Subcutaneous adipose tissue (tissue), 4 donors: ENCODE results near the gene GNL2. TPM values are rescaled to one million over a fixed set of nuclear protein-coding genes. Genes with fewer than 3 reads are reported as not detected.

Experiments
- CTCF ChIP-seq: fragments of 450-650 bp; IDR thresholded peaks from one replicate; pipeline ENCODE4 v1.5.1; 2016; ENCODE audit warnings: low read depth, mild to moderate bottlenecking, control low read depth, antibody characterized with exemption, moderate library complexity
- total RNA-seq, 4 donors: library from RNA; depleted of rRNA; stranded (reverse); fragments of >200 nt; gene quantifications; one replicate each; pipeline ENCODE4 v1.1.0, GENCODE V29; 2016

GNL2 gene
- total RNA-seq, 4 donors from 2014 or later, result 24.7 to 63.9 (median 36.9) TPM

DNA sequence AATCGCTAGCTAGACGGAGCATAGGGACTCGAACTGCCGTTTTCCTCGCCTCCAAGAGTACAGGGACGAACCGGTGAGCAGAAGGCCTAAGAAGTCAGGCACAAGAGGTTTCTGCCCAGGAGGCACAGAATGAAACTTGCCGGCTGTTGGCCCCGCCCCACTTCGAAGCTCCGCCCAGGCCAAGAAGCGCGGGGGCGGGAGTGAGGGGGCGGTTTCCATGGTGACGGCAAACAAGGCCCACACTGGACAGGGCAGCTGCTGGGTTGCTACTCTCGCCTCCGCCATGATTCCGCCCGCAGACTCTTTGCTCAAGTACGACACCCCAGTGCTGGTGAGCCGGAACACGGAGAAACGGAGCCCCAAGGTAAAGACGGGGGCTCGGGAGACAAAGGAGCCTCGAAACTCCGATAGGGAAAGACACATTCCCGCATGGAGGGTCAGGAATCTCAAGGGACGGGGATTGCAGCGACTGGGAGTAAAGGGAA lies 39.0 kb downstream of the GNL2 start, which contains the start of gene DNALI1:
Gene DNALI1 (plus strand): TSS at position 229 of the 485 bp plus-strand sequence. CDS start 55 bp downstream, at position 284.
- TF ChIP-seq CTCF, result no peak

DNA sequence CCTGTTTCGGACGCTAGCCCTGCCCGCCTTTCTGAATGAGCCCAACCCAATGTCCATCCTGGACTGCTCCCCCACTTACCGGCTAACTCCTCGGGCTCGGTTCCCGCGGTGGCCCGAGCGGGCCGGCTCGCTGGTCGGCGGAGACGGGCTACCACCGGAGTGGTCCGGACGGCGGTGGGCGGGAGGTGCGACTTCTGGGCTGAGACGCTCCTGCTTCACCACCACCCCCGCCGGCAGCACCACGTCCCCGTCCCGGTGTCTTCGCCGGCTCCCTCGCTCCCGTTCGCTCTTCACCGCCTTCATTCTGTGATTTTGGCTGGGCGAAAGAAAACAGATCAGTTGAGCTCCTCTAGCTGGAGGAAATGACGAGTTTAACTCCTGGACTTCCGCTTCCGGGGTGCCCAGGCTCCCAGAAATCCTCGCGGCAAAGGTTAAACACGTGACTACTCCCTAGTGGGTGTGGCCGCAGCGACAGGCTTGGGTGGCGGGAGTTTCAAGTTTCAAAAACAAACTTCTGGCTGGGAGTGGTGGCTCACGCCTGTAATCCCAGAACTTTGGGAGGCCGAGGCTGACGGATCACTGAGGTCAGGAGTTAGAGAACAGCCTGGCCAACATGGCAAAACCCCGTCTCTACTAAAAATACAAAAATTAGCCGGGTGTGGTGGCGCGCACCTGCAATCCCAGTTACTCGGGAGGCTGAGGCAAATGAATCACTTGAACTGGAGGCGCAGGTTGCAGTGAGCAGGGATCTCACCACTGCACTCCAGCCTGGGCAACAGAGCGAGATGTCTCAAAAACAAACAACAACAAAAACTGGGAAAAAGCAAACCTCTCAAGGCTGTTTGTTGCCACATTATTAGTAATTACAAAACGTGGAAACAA lies 41.6 kb downstream of the GNL2 start, which contains the start of gene SNIP1:
Gene SNIP1 (minus strand): TSS at position 367 of the 882 bp plus-strand sequence. CDS start 64 bp downstream, at position 303.
- TF ChIP-seq CTCF, result no peak

DNA sequence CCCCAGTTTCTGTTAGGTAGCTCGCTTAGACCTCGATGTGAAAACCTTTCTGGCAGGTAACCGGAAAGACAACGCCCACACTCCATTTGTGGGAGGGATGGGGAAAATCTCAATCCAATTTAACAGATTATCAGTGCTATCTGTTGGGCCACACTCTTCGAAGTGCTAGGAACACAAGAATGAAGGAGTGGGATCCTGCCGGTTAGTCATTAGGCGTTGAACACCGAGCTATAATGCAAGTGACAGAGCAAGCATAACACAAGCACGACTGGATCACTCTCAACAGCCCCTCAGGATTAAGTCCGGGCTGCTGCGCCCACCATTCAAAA lies 42.2 kb downstream of the GNL2 start:
- TF ChIP-seq CTCF, result no peak

- no peak for TF ChIP-seq CTCF
Measured at GRCh38 chr1:37549341-37549740, 46.4 kb downstream of the GNL2 start.

GRCh38 chr1:37545019-37545418 lies 50.7 kb downstream of the GNL2 start:
- TF ChIP-seq CTCF, result no peak

- no peak for TF ChIP-seq CTCF
Measured at GRCh38 chr1:37544530-37544929, 51.2 kb downstream of the GNL2 start.

DNA sequence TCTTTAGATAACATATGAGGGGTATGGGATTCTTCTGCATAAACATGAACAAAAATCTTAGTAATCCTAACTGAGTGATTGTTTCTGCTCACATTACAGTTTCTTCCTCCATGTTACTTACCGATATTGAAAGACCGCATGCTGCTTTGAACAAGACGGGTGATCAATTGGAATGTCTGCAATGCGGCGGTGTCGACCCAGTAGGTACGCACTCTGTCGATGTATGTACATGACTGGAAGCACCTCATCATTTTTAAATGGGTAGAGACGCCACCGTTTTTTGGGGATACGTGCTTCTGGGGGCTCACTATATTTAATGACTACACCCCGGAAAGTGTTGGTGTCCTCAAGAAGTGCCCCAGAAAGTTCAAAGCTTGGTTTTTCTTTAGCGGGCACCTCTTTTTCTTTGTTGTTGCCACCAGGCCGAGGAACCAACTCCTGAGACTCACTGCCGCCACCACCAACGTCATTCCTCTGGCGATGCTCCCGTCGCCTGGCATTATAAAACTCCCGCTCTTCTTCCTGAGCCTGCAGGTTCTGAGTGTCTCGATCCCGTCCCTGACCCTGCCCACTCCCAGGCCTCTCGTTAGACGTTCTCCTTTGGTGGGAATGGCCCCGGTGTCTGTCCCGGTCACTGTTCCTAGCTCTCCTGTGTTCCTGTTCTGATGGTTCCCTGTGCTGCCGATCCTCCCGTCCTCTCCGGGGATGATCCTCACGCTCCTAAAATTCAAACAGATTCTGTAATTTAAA lies 55.5 kb downstream of the GNL2 start:
- no peak for TF ChIP-seq CTCF
